Activated CD4-positive, alpha-beta T cell treated with anti-CD3 and anti-CD28 coated beads for 36 hours (primary cell): Measurements from ENCODE around the gene ACVR1. TPM values are rescaled to one million over a fixed set of nuclear protein-coding genes. Genes with fewer than 3 reads are reported as not detected.

Experiments used
- ATAC-seq: fragments of 200-7000 bp; cut with Tn5 transposase; one replicate; pipeline ENCODE4 v1.10.0; 2021; ENCODE audit warnings: mild to moderate bottlenecking, moderate library complexity
- CTCF ChIA-PET: fragments of 350-600 bp; sonication (Branson Sonifier 250); formaldehyde crosslinking; loops from one replicate; lab custom pipeline; 2021; ENCODE audit warnings: antibody characterized with exemption; lab: Charles Lee
- POLR2A ChIA-PET: fragments of 350-600 bp; sonication (Branson Sonifier 250); formaldehyde crosslinking; loops from one replicate; lab custom pipeline; 2021; ENCODE audit warnings: antibody characterized with exemption, inconsistent platforms; lab: Charles Lee
- DNase-seq: peaks from one replicate; pipeline ENCODE4 v3.0.0-alpha.2; 2020
- H3K27ac Mint-ChIP-seq: one replicate; pipeline ENCODE4 v1.8.0; 2021; ENCODE audit warnings: mixed read lengths
- H3K27me3 Mint-ChIP-seq: one replicate; pipeline ENCODE4 v1.8.0; 2021; ENCODE audit warnings: mixed read lengths
- H3K36me3 Mint-ChIP-seq: one replicate; pipeline ENCODE4 v1.8.0; 2021; ENCODE audit warnings: low read depth, mixed read lengths
- H3K4me1 Mint-ChIP-seq: one replicate; pipeline ENCODE4 v1.8.0; 2021; ENCODE audit warnings: mixed read lengths
- H3K4me3 Mint-ChIP-seq: one replicate; pipeline ENCODE4 v1.8.0; 2021; ENCODE audit warnings: mild to moderate bottlenecking, moderate library complexity, mixed read lengths
- H3K9me3 Mint-ChIP-seq: one replicate; pipeline ENCODE4 v1.8.0; 2021; ENCODE audit warnings: low read depth, mixed read lengths
- intact Hi-C, 2 experiments: fragments of 100-400 bp; cut with DNase I in 1 of 2; cut with micrococcal nuclease in 1 of 2; formaldehyde crosslinking; loops; one replicate each; pipeline versions ENCODE4 v1.14.2 to v1.15.1; 2022 to 2024; cut with DNase I, micrococcal nuclease
- total RNA-seq, 2 experiments: library from RNA; stranded (reverse); gene quantifications; one replicate each; pipeline ENCODE4 v1.2.3, GENCODE V29; 2021

The ACVR1 gene
- total RNA-seq, 2 experiments from 2014 or later = 17.1 to 23.0 TPM

DNA sequence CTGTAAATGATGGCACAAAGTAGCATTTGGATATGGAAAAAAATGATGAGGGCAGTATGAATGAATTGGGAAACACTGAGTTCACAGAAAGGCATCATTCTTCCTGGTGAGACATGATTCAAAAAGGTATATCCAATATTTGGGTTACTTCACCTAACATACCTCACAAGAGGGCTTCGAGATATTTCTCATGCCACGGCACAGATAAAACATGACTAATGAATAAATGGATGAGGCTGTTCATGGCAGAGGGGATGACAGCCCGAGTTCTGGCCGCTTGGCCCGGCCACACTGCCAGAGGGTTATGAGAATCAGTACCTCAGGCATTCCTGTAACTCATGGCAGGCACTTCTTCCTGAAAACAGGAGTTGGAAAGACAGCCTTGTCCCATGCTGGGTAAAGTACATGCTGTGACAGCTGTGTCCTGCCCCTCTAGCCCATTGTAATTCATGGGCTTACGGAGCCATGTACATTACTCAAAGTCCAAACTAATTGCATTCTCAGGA, 131.5 kb downstream of the ACVR1 start:
- CTCF ChIA-PET = no interaction called here
- peaks cover 28% of the 10 kb centered on the region for H3K4me1 Mint-ChIP-seq
- no peak overlapping the region for H3K4me3 Mint-ChIP-seq
- POLR2A ChIA-PET = no interaction called here
- intact Hi-C loops = loop anchor here in 1 of 2 experiments (5.0 kb wide), 1 partner anchor 442 kb away; no protein-coding TSS in a partner anchor
- ATAC-seq = no peak
- H3K27me3 Mint-ChIP-seq = no peaks in the 10 kb centered on the region
- H3K36me3 Mint-ChIP-seq = peaks cover 16% of the 10 kb centered on the region
- no peak overlapping the region for H3K27ac Mint-ChIP-seq
- no peak for DNase-seq
- H3K9me3 Mint-ChIP-seq = no peaks in the 10 kb centered on the region

DNA sequence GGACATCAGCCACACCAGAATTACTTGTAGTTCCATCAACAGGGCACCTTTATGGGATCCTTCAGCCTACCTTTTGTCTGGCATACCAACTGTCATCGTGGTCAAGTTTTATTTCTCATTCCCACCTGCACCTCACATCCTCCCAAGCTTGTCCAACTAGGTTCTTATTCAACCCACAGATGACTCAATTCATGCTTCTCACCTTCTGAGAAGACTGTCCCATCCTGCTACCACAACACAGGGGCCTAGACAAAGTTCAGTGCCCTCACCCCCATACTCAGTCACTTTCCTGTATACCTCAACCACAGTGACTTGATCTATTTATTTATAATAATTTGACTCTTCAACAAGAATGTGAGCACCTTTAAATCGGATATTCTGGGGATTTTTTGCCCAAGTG, 133.1 kb downstream of the ACVR1 start:
- H3K4me1 Mint-ChIP-seq = peaks cover 28% of the 10 kb centered on the region
- POLR2A ChIA-PET = no interaction called here
- intact Hi-C loops = no loop called here
- no peak overlapping the region for H3K4me3 Mint-ChIP-seq
- ATAC-seq (peak; percentile 87), DNase-seq (peak; percentile 29)
- no peaks in the 10 kb centered on the region for H3K9me3 Mint-ChIP-seq
- no peaks in the 10 kb centered on the region for H3K27me3 Mint-ChIP-seq
- peaks cover 21% of the 10 kb centered on the region for H3K36me3 Mint-ChIP-seq
- peak overlapping the region; percentile 4 for H3K27ac Mint-ChIP-seq
- CTCF ChIA-PET = no interaction called here

DNA sequence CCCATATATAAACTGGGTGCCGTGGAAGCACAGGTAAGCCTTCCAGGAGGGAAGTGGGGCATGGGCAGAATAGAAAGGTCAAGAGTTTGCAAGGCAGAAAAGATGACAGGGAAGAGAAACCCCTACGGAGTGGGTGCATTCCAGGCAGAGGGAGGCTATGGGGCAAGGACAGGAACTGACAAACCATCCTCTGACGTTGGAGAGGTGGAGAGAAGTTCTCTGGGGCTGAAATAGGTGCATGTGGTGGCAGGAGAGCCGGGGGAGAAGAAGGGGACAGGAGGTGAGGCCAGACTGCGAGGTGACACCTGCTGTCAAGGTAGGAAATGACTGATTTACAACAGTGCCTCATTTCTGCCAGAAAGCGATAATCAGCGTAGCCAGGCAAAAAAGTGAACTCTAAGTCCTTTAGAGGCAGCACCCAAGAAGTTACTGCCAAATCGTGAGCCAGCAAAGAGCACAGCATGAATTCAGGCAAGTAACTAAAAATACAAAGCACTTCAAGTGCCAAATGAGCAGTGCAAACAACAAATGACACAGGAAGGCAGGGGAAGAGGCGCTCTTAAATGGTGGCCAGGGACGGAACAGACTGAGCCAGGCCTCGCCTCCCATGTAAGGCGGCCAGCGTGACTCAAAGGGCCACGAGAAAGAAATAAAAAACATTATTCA, 134.2 kb downstream of the ACVR1 start:
- H3K27me3 Mint-ChIP-seq = no peaks in the 10 kb centered on the region
- no peak for DNase-seq
- CTCF ChIA-PET = no interaction called here
- no peak overlapping the region for H3K4me3 Mint-ChIP-seq
- peaks cover 23% of the 10 kb centered on the region for H3K4me1 Mint-ChIP-seq
- no peak for ATAC-seq
- H3K36me3 Mint-ChIP-seq = peaks cover 27% of the 10 kb centered on the region
- POLR2A ChIA-PET = interaction anchor here (0.7 kb wide), 1 partner anchor 282 kb away, joined by 4 read pairs; no protein-coding TSS in a partner anchor
- H3K27ac Mint-ChIP-seq = peak overlapping the region; percentile 29
- intact Hi-C loops = no loop called here
- no peaks in the 10 kb centered on the region for H3K9me3 Mint-ChIP-seq

DNA sequence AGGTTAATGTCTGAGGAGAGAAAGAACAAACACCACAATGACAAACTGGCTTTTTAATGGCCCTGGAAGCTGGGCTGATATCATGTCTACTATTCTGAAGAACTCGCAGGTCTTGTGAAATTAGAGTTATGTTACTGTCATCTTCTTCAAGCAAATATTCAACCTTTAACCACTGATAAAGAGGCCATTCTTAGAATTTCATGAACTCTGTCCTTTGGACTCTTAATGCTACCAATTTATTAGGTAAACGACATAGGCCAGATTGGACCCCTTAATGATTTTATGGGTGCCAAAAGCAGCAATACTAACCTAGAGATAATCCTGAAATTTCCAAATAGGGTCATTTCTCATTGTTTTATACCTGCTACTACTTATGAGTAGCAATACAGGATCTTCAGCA, 138.5 kb downstream of the ACVR1 start:
- CTCF ChIA-PET = interaction anchor here (0.9 to 1.1 kb wide), 2 partner anchors 10 to 13 kb away, joined by 3 to 4 read pairs; no protein-coding TSS in a partner anchor
- POLR2A ChIA-PET = no interaction called here
- DNase-seq (no peak), ATAC-seq (no peak)
- intact Hi-C loops = no loop called here
- Mint-ChIP-seq H3K4me3 (no peak overlapping the region), H3K27ac (no peak overlapping the region), H3K27me3 (no peaks in the 10 kb centered on the region), H3K9me3 (no peaks in the 10 kb centered on the region), H3K4me1 (peaks cover 14% of the 10 kb centered on the region), H3K36me3 (peaks cover 56% of the 10 kb centered on the region)

DNA sequence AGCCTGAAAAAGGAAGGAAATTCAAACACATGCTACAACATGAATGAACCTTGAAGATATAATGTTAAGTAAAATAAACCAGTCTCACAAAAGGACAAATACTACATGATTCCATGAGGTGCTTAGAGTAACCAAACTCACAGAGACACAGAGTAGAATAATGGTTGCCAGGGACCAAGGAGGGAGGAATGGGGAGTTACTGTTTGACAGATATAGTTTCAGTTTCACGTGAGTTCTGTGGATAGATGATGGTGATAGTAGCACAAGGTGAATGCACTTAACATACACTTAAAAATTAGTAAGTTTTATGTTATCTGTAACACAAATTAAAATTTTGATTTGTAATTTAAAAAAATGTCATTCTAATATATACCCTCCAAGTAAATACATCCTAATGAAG, 140.6 kb downstream of the ACVR1 start:
- POLR2A ChIA-PET = no interaction called here
- intact Hi-C loops = no loop called here
- no peaks in the 10 kb centered on the region for H3K27me3 Mint-ChIP-seq
- H3K9me3 Mint-ChIP-seq = no peaks in the 10 kb centered on the region
- CTCF ChIA-PET = no interaction called here
- H3K4me1 Mint-ChIP-seq = peaks cover 3% of the 10 kb centered on the region
- no peak overlapping the region for H3K27ac Mint-ChIP-seq
- DNase-seq = no peak
- no peak overlapping the region for H3K4me3 Mint-ChIP-seq
- ATAC-seq = no peak
- H3K36me3 Mint-ChIP-seq = peaks cover 70% of the 10 kb centered on the region

DNA sequence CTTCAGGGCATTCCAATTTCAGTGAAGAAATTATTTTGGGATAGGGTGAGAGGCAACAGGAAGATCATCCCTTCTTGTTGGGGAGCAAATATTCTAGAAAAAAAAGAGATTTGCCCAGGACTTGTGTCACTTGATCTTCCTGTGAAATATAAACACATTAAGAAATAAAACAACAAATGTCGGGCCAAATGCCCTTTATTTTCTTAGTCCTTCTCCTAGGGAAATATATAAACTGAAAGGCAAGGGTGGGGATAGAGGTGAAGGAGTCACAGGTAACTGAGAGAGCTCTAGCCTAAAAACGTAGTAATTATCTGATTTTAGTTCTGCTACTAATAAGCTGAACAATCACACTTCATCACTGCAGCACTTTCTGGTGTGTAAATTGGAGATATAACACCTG, 142.9 kb downstream of the ACVR1 start:
- no peak for ATAC-seq
- Mint-ChIP-seq H3K9me3 (peaks cover 13% of the 10 kb centered on the region), H3K4me3 (no peak overlapping the region), H3K27ac (no peak overlapping the region), H3K27me3 (no peaks in the 10 kb centered on the region), H3K36me3 (peaks cover 84% of the 10 kb centered on the region), H3K4me1 (peaks cover 3% of the 10 kb centered on the region)
- intact Hi-C loops = no loop called here
- ChIA-PET CTCF (no interaction called here), POLR2A (no interaction called here)
- no peak for DNase-seq

DNA sequence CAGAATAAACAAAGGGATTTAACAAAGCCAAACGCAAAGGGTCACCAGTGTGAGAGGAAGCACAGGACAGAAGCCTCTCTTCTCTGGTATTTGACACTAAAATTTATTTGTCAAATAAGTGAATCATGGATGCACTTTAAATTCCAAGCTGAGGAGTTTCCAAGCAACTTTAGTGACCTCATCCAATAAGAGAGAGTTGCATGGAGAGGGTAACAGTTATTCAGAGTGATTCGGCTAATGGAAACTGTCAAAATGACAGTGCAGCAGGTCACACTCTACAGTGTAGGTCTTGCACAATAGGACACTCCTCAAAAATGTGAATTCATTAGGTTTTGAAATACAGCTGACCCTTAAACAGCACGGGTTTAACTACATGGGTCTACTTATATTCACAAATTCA, 143.5 kb downstream of the ACVR1 start:
- Mint-ChIP-seq H3K27ac (no peak overlapping the region), H3K36me3 (peaks cover 83% of the 10 kb centered on the region), H3K27me3 (no peaks in the 10 kb centered on the region), H3K4me1 (peaks cover 3% of the 10 kb centered on the region), H3K9me3 (peaks cover 13% of the 10 kb centered on the region), H3K4me3 (no peak overlapping the region)
- ATAC-seq (no peak), DNase-seq (no peak)
- POLR2A ChIA-PET = no interaction called here
- intact Hi-C loops = no loop called here
- CTCF ChIA-PET = interaction anchor here (0.6 kb wide), 1 partner anchor 311 kb away, joined by 3 read pairs; no protein-coding TSS in a partner anchor

DNA sequence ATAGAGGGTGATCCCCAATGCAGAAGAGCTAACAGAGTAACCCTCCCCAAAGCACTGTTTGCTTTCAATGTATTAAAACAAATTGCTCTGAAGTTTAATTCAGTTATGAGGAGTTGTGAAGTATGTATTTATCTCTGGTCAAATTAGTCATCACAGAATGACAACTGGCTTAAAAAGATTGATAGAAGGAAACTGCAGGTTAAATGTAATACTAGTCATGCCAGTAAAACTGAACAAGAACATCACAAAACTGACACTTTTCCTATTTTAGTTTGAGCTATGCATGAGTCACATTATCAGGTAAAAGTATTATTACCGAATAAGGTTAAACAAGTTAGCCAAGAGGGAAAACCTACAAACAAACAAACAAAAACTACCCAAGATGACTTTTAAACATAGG, 148.4 kb downstream of the ACVR1 start:
- Mint-ChIP-seq H3K27ac (no peak overlapping the region), H3K4me3 (no peak overlapping the region), H3K4me1 (no peaks in the 10 kb centered on the region), H3K9me3 (peaks cover 24% of the 10 kb centered on the region), H3K27me3 (no peaks in the 10 kb centered on the region), H3K36me3 (peaks cover 73% of the 10 kb centered on the region)
- ATAC-seq (no peak), DNase-seq (no peak)
- POLR2A ChIA-PET = no interaction called here
- intact Hi-C loops = no loop called here
- CTCF ChIA-PET = interaction anchor here (0.7 to 1.6 kb wide), 4 partner anchors 10 to 1022 kb away, joined by 3 to 4 read pairs (median 3); no protein-coding TSS in a partner anchor

DNA sequence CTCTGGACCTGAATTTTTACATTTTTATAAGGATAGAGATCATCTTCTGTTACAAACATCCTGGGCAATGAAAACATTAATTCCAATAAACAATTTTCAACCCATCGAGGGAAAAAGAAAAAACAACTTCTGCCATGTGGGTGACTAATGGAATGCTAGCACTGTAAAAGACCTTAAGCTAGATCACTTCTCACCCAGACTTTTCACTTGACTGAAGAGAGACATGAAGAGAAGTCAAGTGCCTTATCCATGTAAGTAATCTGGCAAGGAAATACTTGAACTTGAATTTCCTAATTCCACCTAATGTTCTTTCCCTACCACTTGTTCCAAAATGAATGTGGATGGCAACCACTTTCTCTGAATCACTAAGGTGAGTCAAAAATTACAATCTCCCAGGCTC, 149.2 kb downstream of the ACVR1 start:
- no peaks in the 10 kb centered on the region for H3K4me1 Mint-ChIP-seq

DNA sequence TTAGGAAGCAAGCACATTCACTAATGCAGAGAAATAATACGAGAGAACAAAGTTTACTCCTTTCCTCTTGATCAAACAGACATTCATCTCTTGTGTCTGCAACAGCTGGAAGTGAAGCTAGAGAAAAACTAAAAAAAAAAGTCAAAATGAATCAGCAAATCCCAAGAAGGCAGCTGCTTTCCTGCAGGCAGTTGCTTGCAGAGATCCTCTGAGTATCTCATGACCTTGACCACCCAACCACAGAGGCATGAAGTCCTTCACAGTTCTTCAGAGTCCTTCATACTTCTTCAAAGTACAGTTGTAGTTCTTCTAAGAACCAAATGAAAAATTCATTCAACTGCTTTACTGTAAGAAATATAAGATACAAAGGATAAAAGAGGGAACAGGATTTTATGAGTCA, 150.3 kb downstream of the ACVR1 start:
- H3K4me3 Mint-ChIP-seq = no peak overlapping the region
- ChIA-PET CTCF (interaction anchor here (0.7 kb wide), 1 partner anchor 424 kb away, joined by 3 read pairs; no protein-coding TSS in a partner anchor), POLR2A (no interaction called here)
- H3K4me1 Mint-ChIP-seq = no peaks in the 10 kb centered on the region
- DNase-seq = no peak
- intact Hi-C loops = no loop called here
- H3K36me3 Mint-ChIP-seq = peaks cover 62% of the 10 kb centered on the region
- H3K27me3 Mint-ChIP-seq = no peaks in the 10 kb centered on the region
- no peak for ATAC-seq
- no peak overlapping the region for H3K27ac Mint-ChIP-seq
- peaks cover 28% of the 10 kb centered on the region for H3K9me3 Mint-ChIP-seq

More for the DNA sequence above, 149.2 kb downstream of the ACVR1 start:
- Mint-ChIP-seq H3K9me3 (peaks cover 28% of the 10 kb centered on the region), H3K36me3 (peaks cover 70% of the 10 kb centered on the region), H3K4me3 (no peak overlapping the region), H3K27ac (no peak overlapping the region), H3K27me3 (no peaks in the 10 kb centered on the region)
- POLR2A ChIA-PET = interaction anchor here (0.6 kb wide), 1 partner anchor 229 kb away, joined by 3 read pairs; no protein-coding TSS in a partner anchor
- no peak for ATAC-seq
- intact Hi-C loops = no loop called here
- no peak for DNase-seq
- CTCF ChIA-PET = interaction anchor here (1.3 to 1.6 kb wide), 2 partner anchors 11 to 297 kb away, joined by 3 to 4 read pairs; no protein-coding TSS in a partner anchor

DNA sequence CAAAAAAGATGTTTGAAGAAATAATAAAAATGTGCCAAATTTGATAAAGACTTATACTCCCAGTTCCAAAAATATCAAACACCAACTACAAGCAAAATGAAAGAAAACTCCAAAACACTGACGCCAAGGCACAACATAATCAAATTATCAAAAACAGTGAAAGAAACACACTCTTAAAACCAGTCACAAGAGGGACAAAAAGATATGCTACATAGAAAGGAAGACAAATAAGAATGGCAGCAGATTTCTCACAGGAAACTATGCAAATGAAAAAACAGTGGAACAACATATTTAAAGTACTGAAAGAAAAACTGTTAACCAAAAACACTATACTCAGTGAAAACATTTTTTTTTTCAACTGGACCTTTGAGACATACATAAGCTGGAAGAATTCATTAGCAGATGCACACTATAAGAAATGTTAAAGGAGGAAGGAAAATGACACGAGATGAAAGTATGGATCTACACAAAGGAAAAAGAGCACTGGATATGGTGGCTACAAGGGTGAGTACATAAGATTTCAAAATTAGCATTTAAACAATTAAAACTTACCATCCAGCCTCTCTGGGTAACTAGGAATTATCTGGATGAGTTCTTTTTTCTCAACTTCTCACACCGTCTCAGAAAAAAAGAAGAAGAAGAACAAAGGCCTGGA, 153.4 kb downstream of the ACVR1 start:
- ATAC-seq (no peak), DNase-seq (no peak)
- Mint-ChIP-seq H3K9me3 (peaks cover 15% of the 10 kb centered on the region), H3K4me3 (no peak overlapping the region), H3K4me1 (no peaks in the 10 kb centered on the region), H3K36me3 (peaks cover 44% of the 10 kb centered on the region), H3K27ac (no peak overlapping the region), H3K27me3 (no peaks in the 10 kb centered on the region)
- CTCF ChIA-PET = interaction anchor here (0.8 kb wide), 1 partner anchor 39 kb away, joined by 3 read pairs; no protein-coding TSS in a partner anchor
- POLR2A ChIA-PET = no interaction called here
- intact Hi-C loops = no loop called here
